T-helper 1 cell (primary cell): ENCODE data around the gene FZD10.

ENCODE experiments used
- DNase-seq, 5 donors: peaks; one replicate each; pipeline ENCODE4 v3.0.0-alpha.2; 2012 to 2020

The FZD10 gene

GRCh38 chr12:130183585-130184370, 21.5 kb downstream of the FZD10 start:
- no peak for DNase-seq

- no peak for DNase-seq
Measured at GRCh38 chr12:130184404-130185090, 22.3 kb downstream of the FZD10 start.

- DNase-seq = no peak
Measured at GRCh38 chr12:130185455-130186391, 23.5 kb downstream of the FZD10 start.

GRCh38 chr12:130186651-130187268, 24.5 kb downstream of the FZD10 start:
- no peak for DNase-seq

GRCh38 chr12:130192642-130193345, 30.5 kb downstream of the FZD10 start:
- DNase-seq = no peak

GRCh38 chr12:130194154-130194553, 31.9 kb downstream of the FZD10 start:
- DNase-seq = no peak

GRCh38 chr12:130195369-130195768, 33.1 kb downstream of the FZD10 start:
- DNase-seq = no peak

GRCh38 chr12:130195776-130196175, 33.5 kb downstream of the FZD10 start:
- no peak for DNase-seq

GRCh38 chr12:130196827-130197226, 34.6 kb downstream of the FZD10 start:
- DNase-seq = no peak

GRCh38 chr12:130198026-130198662, 35.9 kb downstream of the FZD10 start:
- DNase-seq = no peak

- no peak for DNase-seq
Measured at GRCh38 chr12:130198663-130199060, 36.4 kb downstream of the FZD10 start.

- no peak for DNase-seq
Measured at GRCh38 chr12:130199581-130200390, 37.5 kb downstream of the FZD10 start.

GRCh38 chr12:130200445-130200844, 38.2 kb downstream of the FZD10 start:
- no peak for DNase-seq

- DNase-seq = no peak
Measured at GRCh38 chr12:130201037-130201436, 38.8 kb downstream of the FZD10 start.

- DNase-seq = no peak
Measured at GRCh38 chr12:130202201-130202600, 39.9 kb downstream of the FZD10 start.

- no peak for DNase-seq
Measured at GRCh38 chr12:130203151-130203550, 40.9 kb downstream of the FZD10 start.

GRCh38 chr12:130204541-130204953, 42.3 kb downstream of the FZD10 start:
- DNase-seq = no peak

- DNase-seq = no peak
Measured at GRCh38 chr12:130205495-130205894, 43.2 kb downstream of the FZD10 start.

GRCh38 chr12:130212384-130212989, 50.2 kb downstream of the FZD10 start:
- no peak for DNase-seq

- DNase-seq = no peak
Measured at GRCh38 chr12:130213249-130213648, 51.0 kb downstream of the FZD10 start.
